Activated naive CD4-positive, alpha-beta T cell treated with anti-CD3 and anti-CD28 coated beads, Interleukin-2, amount 50 U/mL, for 16 hours (primary cell): ENCODE data around the gene DELE1.

Experiments
- DNase-seq: peaks from one replicate; pipeline ENCODE4 v3.0.0-alpha.2; 2020

The DELE1 gene

GRCh38 chr5:141923448-141924313, at the start of gene DELE1:
DELE1 (plus strand) TSS chr5:141923871; CDS start chr5:141923942, 71 bp downstream.
- DNase-seq: peak; percentile 92

- DNase-seq: no peak
These were observed 49.8 kb upstream of the DELE1 start for GRCh38 chr5:141873933-141874261.

- no peak for DNase-seq
These were observed 49.3 kb upstream of the DELE1 start for GRCh38 chr5:141874262-141874964.

GRCh38 chr5:141875022-141875740, 48.5 kb upstream of the DELE1 start:
- DNase-seq: no peak

- DNase-seq: no peak
These were observed 47.7 kb upstream of the DELE1 start for GRCh38 chr5:141875795-141876627.

- no peak for DNase-seq
These were observed 46.9 kb upstream of the DELE1 start for GRCh38 chr5:141876628-141877355.

- DNase-seq: peak; percentile 42
These were observed 46.1 kb upstream of the DELE1 start for GRCh38 chr5:141877356-141878185.

GRCh38 chr5:141878186-141878710, 45.4 kb upstream of the DELE1 start, which contains the start of gene PCDH1:
PCDH1 (minus strand) TSS chr5:141878410; CDS start chr5:141878262, 148 bp downstream.
- peak; percentile 39 for DNase-seq

- peak; percentile 85 for DNase-seq
These were observed 44.8 kb upstream of the DELE1 start for GRCh38 chr5:141878711-141879425.

- DNase-seq: no peak
These were observed 44.3 kb upstream of the DELE1 start for GRCh38 chr5:141879426-141879759.

- no peak for DNase-seq
These were observed 43.5 kb upstream of the DELE1 start for GRCh38 chr5:141879941-141880738.

GRCh38 chr5:141880961-141881801, 42.5 kb upstream of the DELE1 start:
- DNase-seq: no peak

- DNase-seq: no peak
These were observed 41.8 kb upstream of the DELE1 start for GRCh38 chr5:141881886-141882285.

- no peak for DNase-seq
These were observed 41.0 kb upstream of the DELE1 start for GRCh38 chr5:141882594-141883183.

GRCh38 chr5:141883184-141883891, 40.3 kb upstream of the DELE1 start:
- DNase-seq: no peak

GRCh38 chr5:141883892-141884318, 39.8 kb upstream of the DELE1 start:
- no peak for DNase-seq

- no peak for DNase-seq
These were observed 34.3 kb upstream of the DELE1 start for GRCh38 chr5:141889282-141889871.
